Astrocyte of the spinal cord (primary cell): Measurements from ENCODE around the gene LRP6.
A peak's percentile ranks its signal among the peaks of the same experiment; 100 is the strongest.

ENCODE experiments used
- DNase-seq: peaks from one replicate; pipeline ENCODE4 v3.0.0; 2011; ENCODE audit warnings: low read depth, low spot score
- H3K4me3 ChIP-seq: 2 replicates; pipeline ENCODE4 v1.5.1; 2011; ENCODE audit warnings: low read depth, mild to moderate bottlenecking, low read length, moderate library complexity
- CTCF ChIP-seq: IDR thresholded peaks from 2 replicates; pipeline ENCODE4 v1.5.1; 2012; ENCODE audit warnings: low read depth, mild to moderate bottlenecking, low read length, inconsistent platforms
- in situ Hi-C: cut with HindIII; loops from 2 replicates; pipeline ENCODE4 v1.10.0; 2017; ENCODE audit warnings: low sequenced_read_pairs

LRP6 gene

GRCh38 chr12:12212769-12213168 is 54.1 kb downstream of the LRP6 start:
- no peak for TF ChIP-seq CTCF
- no peak for DNase-seq
- H3K4me3 ChIP-seq = no peak overlapping the region
- in situ Hi-C loops = no loop called here

- in situ Hi-C loops = no loop called here
- TF ChIP-seq CTCF = no peak
- H3K4me3 ChIP-seq = no peak overlapping the region
- no peak for DNase-seq
Measured at GRCh38 chr12:12210983-12211382, 55.9 kb downstream of the LRP6 start.

- no peak overlapping the region for H3K4me3 ChIP-seq
- in situ Hi-C loops = no loop called here
- DNase-seq = no peak
- no peak for TF ChIP-seq CTCF
Measured at GRCh38 chr12:12210416-12210815, 56.4 kb downstream of the LRP6 start.

GRCh38 chr12:12209675-12210074 is 57.2 kb downstream of the LRP6 start:
- no peak overlapping the region for H3K4me3 ChIP-seq
- no peak for TF ChIP-seq CTCF
- DNase-seq = no peak
- in situ Hi-C loops = no loop called here

- in situ Hi-C loops = no loop called here
Measured at GRCh38 chr12:12209043-12209442, 57.8 kb downstream of the LRP6 start.

GRCh38 chr12:12207746-12208145 is 59.1 kb downstream of the LRP6 start:
- no peak overlapping the region for H3K4me3 ChIP-seq
- in situ Hi-C loops = no loop called here
- DNase-seq = peak; percentile 22
- no peak for TF ChIP-seq CTCF

More at GRCh38 chr12:12209043-12209442, 57.8 kb downstream of the LRP6 start:
- H3K4me3 ChIP-seq = no peak overlapping the region
- no peak for DNase-seq
- no peak for TF ChIP-seq CTCF
